K562 (cell line): ENCODE measurements around the gene ZNF324B. TPM values are rescaled to one million over a fixed set of nuclear protein-coding genes. Genes with fewer than 3 reads are reported as not detected.
A peak's percentile ranks its signal among the peaks of the same experiment; 100 is the strongest.

Source experiments
- ASH1L ChIP-seq: fragments of 450-650 bp; IDR thresholded peaks from 2 replicates; pipeline ENCODE4 v1.6.1; 2018; ENCODE audit warnings: borderline replicate concordance, mild to moderate bottlenecking, low read depth; ENCODE audit not compliant: partially characterized antibody
- BCLAF1 ChIP-seq, 2 experiments: fragments of 450-650 bp in 1 of 2; IDR thresholded peaks; 2 replicates each; pipeline ENCODE4 v1.6.1; 2011 to 2017; ENCODE audit warnings: low read depth in 2 of 2, antibody characterized with exemption in 1 of 2, borderline replicate concordance in 1 of 2, low read length in 1 of 2, mild to moderate bottlenecking in 1 of 2, mixed read lengths in 1 of 2; ENCODE audit not compliant: control insufficient read depth in 1 of 2
- ETS1 ChIP-seq: conservative IDR thresholded peaks from 2 replicates; pipeline ENCODE4 v1.6.1; 2011; ENCODE audit warnings: low read depth, mild to moderate bottlenecking, low read length; ENCODE audit not compliant: control insufficient read depth
- GABPA ChIP-seq: fragments of 200-800 bp; sonication (Bioruptor generic); conservative IDR thresholded peaks from 2 replicates; pipeline ENCODE4 v1.6.1; 2016; ENCODE audit warnings: low read depth, missing genetic modification characterization, missing compliant biosample characterization
- GABPB1 ChIP-seq: sonication (generic); formaldehyde crosslinking; IDR thresholded peaks from 2 replicates; pipeline ENCODE4 v1.8.0; 2022; ENCODE audit warnings: mild to moderate bottlenecking, missing genetic modification reagents
- GATAD2A ChIP-seq: fragments of 450-650 bp; IDR thresholded peaks from 2 replicates; pipeline ENCODE4 v1.6.1; 2017
- HES1 ChIP-seq: fragments of 450-650 bp; IDR thresholded peaks from 2 replicates; pipeline ENCODE4 v1.6.1; 2016; ENCODE audit warnings: low read depth, mild to moderate bottlenecking, moderate library complexity
- KLF1 ChIP-seq: fragments of 450-650 bp; IDR thresholded peaks from 2 replicates; pipeline ENCODE4 v1.6.1; 2016; ENCODE audit warnings: missing genetic modification characterization, missing compliant biosample characterization
- MXD1 ChIP-seq: fragments of 250-450 bp; sonication (Bioruptor Pico); IDR thresholded peaks from 2 replicates; pipeline ENCODE4 v1.8.0; 2021; ENCODE audit warnings: borderline replicate concordance, mild to moderate bottlenecking, moderate library complexity; ENCODE audit not compliant: poor library complexity, severe bottlenecking
- NBN ChIP-seq: fragments of 450-650 bp; IDR thresholded peaks from 2 replicates; pipeline ENCODE4 v1.6.1; 2016; ENCODE audit warnings: low read depth, mild to moderate bottlenecking
- NKRF ChIP-seq: fragments of 450-650 bp; IDR thresholded peaks from 2 replicates; pipeline ENCODE4 v1.6.1; 2016; ENCODE audit warnings: borderline replicate concordance
- PHF21A ChIP-seq: fragments of 450-650 bp; IDR thresholded peaks from 2 replicates; pipeline ENCODE4 v1.6.1; 2017; ENCODE audit warnings: low read depth, borderline replicate concordance
- POLR3G ChIP-seq: IDR thresholded peaks from 2 replicates; pipeline ENCODE4 v1.6.1; 2011; ENCODE audit not compliant: insufficient read length, insufficient replicate concordance; ENCODE audit errors: extremely low read depth
- RNF219 ChIP-seq: fragments of 250-450 bp; sonication (Bioruptor Pico); IDR thresholded peaks from 2 replicates; pipeline ENCODE4 v1.5.0; 2022; ENCODE audit warnings: mild to moderate bottlenecking
- TAF9B ChIP-seq: fragments of 450-650 bp; IDR thresholded peaks from 2 replicates; pipeline ENCODE4 v1.6.1; 2018; ENCODE audit warnings: mild to moderate bottlenecking; ENCODE audit not compliant: partially characterized antibody
- ZNF77 ChIP-seq: fragments of 250-450 bp; sonication (Bioruptor Pico); IDR thresholded peaks from 2 replicates; pipeline ENCODE4 v1.5.0; 2020
- polyA plus RNA-seq, 8 experiments: library from polyadenylated mRNA; depleted of rRNA in 4 of 8; stranded (reverse) in 5 of 8; unstranded in 3 of 8; fragments of >200 nt; fragmentation: Nextera tagmentation in 2 of 8; fragmentation: Illumina TruSeq in 1 of 8; extraction: Ambion mirVana in 2 of 8; extraction: Trizol in 1 of 8; gene quantifications; 2 replicates each; pipeline versions ENCODE4 v1.2.1 to v1.2.3, GENCODE V29; 2011 to 2014; ENCODE audit warnings: inconsistent platforms in 1 of 8, missing spikeins in 1 of 8
- total RNA-seq, 7 experiments: library from RNA; depleted of rRNA in 6 of 7; stranded (reverse); fragments of >200 nt in 6 of 7; fragmentation: Illumina TruSeq in 2 of 7; extraction: Trizol in 2 of 7; gene quantifications; 2 replicates each; pipeline versions ENCODE4 v1.2.1 to v1.2.3, GENCODE V29; 2011 to 2021; ENCODE audit warnings: low replicate concordance in 1 of 7

The ZNF324B gene
- total and polyA plus RNA-seq, 9 of the 15 experiments (the other 6 are each of a cell fraction or from before 2014, with no cell fraction given): 0.20 to 13.5 (median 5.7) TPM

GRCh38 chr19:58408152-58409009 lies 43.0 kb upstream of the ZNF324B start, which contains the start of gene ZNF584 (continued):
- TF ChIP-seq KLF1 (peak; percentile 66), GATAD2A (peak; percentile 23; the same call in 1 of the 2 replicates), POLR3G (no peak), HES1 (no peak), RNF219 (CRISPR knock-in tag) (no peak), ZNF77 (no peak), TAF9B (peak; percentile 77), PHF21A (no peak), GABPA (tag) (peak; percentile 92), NKRF (peak; percentile 70; the same call in 1 of the 2 replicates), GABPB1 (CRISPR knock-in tag) (peak; percentile 92), BCLAF1 (IDR thresholded peaks at IDR 0.05; ENCODE audit: borderline replicate concordance in 1 of 2, control insufficient read depth in 1 of 2, low read depth in 2 of 2, low read length in 1 of 2) (no peak), ETS1 (peak; percentile 58), ASH1L (no peak), MXD1 (no peak), NBN (0 out of 2 replicates have a peak, but pooled peaks have one; percentile 22)
